Caco-2 (cell line): ENCODE data around the gene INPP5D. TPM values are rescaled to one million over a fixed set of nuclear protein-coding genes. Genes with fewer than 3 reads are reported as not detected.

ENCODE experiments used
- BruUV-seq: library from RNA; stranded (reverse); fragments of 400-500 nt; replicated peaks from 2 replicates; lab custom pipeline; 2021; lab: Mats Ljungman, UMichigan
- CTCF ChIA-PET: fragments of 300-600 bp; sonication (Branson Sonifier 250); formaldehyde crosslinking; loops from one replicate; lab custom pipeline; 2022; ENCODE audit warnings: antibody characterized with exemption; lab: Charles Lee
- POLR2A ChIA-PET: fragments of 300-600 bp; sonication (Branson Sonifier 250); formaldehyde crosslinking; loops from one replicate; lab custom pipeline; 2022; ENCODE audit warnings: antibody characterized with exemption; lab: Charles Lee
- DNase-seq, 2 experiments: peaks; one replicate each; pipeline versions ENCODE4 v3.0.0 to v3.0.0-alpha.2; 2020 to 2022
- H3K27me3 ChIP-seq: replicated peaks from 2 replicates; pipeline ENCODE4 v1.6.0; 2011; ENCODE audit warnings: low read length; ENCODE audit not compliant: control insufficient read depth, insufficient read depth
- H3K36me3 ChIP-seq: 2 replicates; pipeline ENCODE4 v1.5.1; 2011; ENCODE audit warnings: low read length; ENCODE audit not compliant: control insufficient read depth, insufficient read depth
- H3K4me1 ChIP-seq: fragments of 250-450 bp; sonication (Bioruptor Pico); 2 replicates; pipeline ENCODE4 v1.5.1; 2020; ENCODE audit warnings: mild to moderate bottlenecking
- H3K4me3 ChIP-seq: 2 replicates; pipeline ENCODE4 v1.5.1; 2011; ENCODE audit warnings: low read depth, mild to moderate bottlenecking, control low read depth, low read length
- H3K9me3 ChIP-seq: fragments of 250-450 bp; sonication (Bioruptor Pico); 2 replicates; pipeline ENCODE4 v1.5.1; 2020; ENCODE audit warnings: mild to moderate bottlenecking, moderate library complexity
- H3K27ac Mint-ChIP-seq: one replicate; pipeline ENCODE4 v1.8.0; 2022; ENCODE audit warnings: mixed read lengths; ENCODE audit not compliant: unreplicated experiment
- H3K27me3 Mint-ChIP-seq: one replicate; pipeline ENCODE4 v1.8.0; 2022; ENCODE audit warnings: mixed read lengths; ENCODE audit not compliant: insufficient read depth, unreplicated experiment
- H3K36me3 Mint-ChIP-seq: one replicate; pipeline ENCODE4 v1.8.0; 2022; ENCODE audit warnings: mild to moderate bottlenecking, mixed read lengths; ENCODE audit not compliant: insufficient read depth, unreplicated experiment
- H3K4me1 Mint-ChIP-seq: one replicate; pipeline ENCODE4 v1.8.0; 2022; ENCODE audit warnings: low read depth, mixed read lengths; ENCODE audit not compliant: unreplicated experiment
- H3K4me3 Mint-ChIP-seq: one replicate; pipeline ENCODE4 v1.8.0; 2022; ENCODE audit warnings: mild to moderate bottlenecking, moderate library complexity, mixed read lengths; ENCODE audit not compliant: unreplicated experiment
- H3K9me3 Mint-ChIP-seq: one replicate; pipeline ENCODE4 v1.8.0; 2022; ENCODE audit warnings: mixed read lengths; ENCODE audit not compliant: unreplicated experiment
- CTCF ChIP-seq, 2 experiments: fragments of 200-600 bp in 1 of 2; IDR thresholded peaks; 1 replicate in 1 of 2; 2 replicates in 1 of 2; pipeline versions ENCODE4 v1.5.1 to v1.8.0; 2011 to 2022; ENCODE audit warnings: antibody characterized with exemption in 1 of 2, control low read depth in 1 of 2, inconsistent platforms in 1 of 2, low read depth in 1 of 2, low read length in 1 of 2, mild to moderate bottlenecking in 1 of 2, moderate library complexity in 1 of 2; ENCODE audit not compliant: insufficient read depth in 1 of 2, severe bottlenecking in 1 of 2, unreplicated experiment in 1 of 2
- intact Hi-C: fragments of 100-400 bp; cut with micrococcal nuclease; formaldehyde crosslinking; loops from one replicate; pipeline ENCODE4 v1.10.0; 2022; ENCODE audit not compliant: unreplicated experiment
- total RNA-seq: library from RNA; stranded (reverse); gene quantifications from 2 replicates; pipeline ENCODE4 v1.2.3, GENCODE V29; 2022

Gene INPP5D
- total RNA-seq, 1 experiment from 2014 or later: not detected

GRCh38 chr2:233161730-233162129 lies 101.6 kb downstream of the INPP5D start:
- Histone ChIP-seq H3K4me3 (no peak overlapping the region), H3K9me3 (no peaks in the 10 kb centered on the region), H3K36me3 (no peaks in the 10 kb centered on the region), H3K4me1 (no peaks in the 10 kb centered on the region), H3K27me3 (no peaks in the 10 kb centered on the region)
- POLR2A ChIA-PET: no interaction called here
- Mint-ChIP-seq H3K4me1 (no peaks in the 10 kb centered on the region), H3K27ac (no peak overlapping the region), H3K36me3 (no peaks in the 10 kb centered on the region), H3K4me3 (no peak overlapping the region), H3K27me3 (peaks cover 3% of the 10 kb centered on the region), H3K9me3 (no peaks in the 10 kb centered on the region)
- CTCF ChIA-PET: no interaction called here
- DNase-seq: no peak
- intact Hi-C loops: no loop called here
- TF ChIP-seq CTCF (IDR thresholded peaks at IDR 0.05; ENCODE audit: insufficient read depth in 1 of 2, low read depth in 1 of 2, low read length in 1 of 2, severe bottlenecking in 1 of 2, unreplicated experiment in 1 of 2): no peak
- BruUV-seq: no TSS peak

- no peak for DNase-seq
- no TSS peak for BruUV-seq
- H3K27ac Mint-ChIP-seq: no peak overlapping the region
- H3K4me1 ChIP-seq: no peaks in the 10 kb centered on the region
- H3K9me3 Mint-ChIP-seq: no peaks in the 10 kb centered on the region
- no peaks in the 10 kb centered on the region for H3K36me3 ChIP-seq
- no peaks in the 10 kb centered on the region for H3K27me3 ChIP-seq
- CTCF ChIA-PET: no interaction called here
- no peak for TF ChIP-seq CTCF (IDR thresholded peaks at IDR 0.05; ENCODE audit: insufficient read depth in 1 of 2, low read depth in 1 of 2, low read length in 1 of 2, severe bottlenecking in 1 of 2, unreplicated experiment in 1 of 2)
- H3K4me3 ChIP-seq: no peak overlapping the region
- H3K4me1 Mint-ChIP-seq: no peaks in the 10 kb centered on the region
- H3K27me3 Mint-ChIP-seq: no peaks in the 10 kb centered on the region
- POLR2A ChIA-PET: no interaction called here
- intact Hi-C loops: no loop called here
- H3K9me3 ChIP-seq: no peaks in the 10 kb centered on the region
- no peak overlapping the region for H3K4me3 Mint-ChIP-seq
- H3K36me3 Mint-ChIP-seq: no peaks in the 10 kb centered on the region
These were observed 102.6 kb downstream of the INPP5D start for GRCh38 chr2:233162770-233163169.

DNA sequence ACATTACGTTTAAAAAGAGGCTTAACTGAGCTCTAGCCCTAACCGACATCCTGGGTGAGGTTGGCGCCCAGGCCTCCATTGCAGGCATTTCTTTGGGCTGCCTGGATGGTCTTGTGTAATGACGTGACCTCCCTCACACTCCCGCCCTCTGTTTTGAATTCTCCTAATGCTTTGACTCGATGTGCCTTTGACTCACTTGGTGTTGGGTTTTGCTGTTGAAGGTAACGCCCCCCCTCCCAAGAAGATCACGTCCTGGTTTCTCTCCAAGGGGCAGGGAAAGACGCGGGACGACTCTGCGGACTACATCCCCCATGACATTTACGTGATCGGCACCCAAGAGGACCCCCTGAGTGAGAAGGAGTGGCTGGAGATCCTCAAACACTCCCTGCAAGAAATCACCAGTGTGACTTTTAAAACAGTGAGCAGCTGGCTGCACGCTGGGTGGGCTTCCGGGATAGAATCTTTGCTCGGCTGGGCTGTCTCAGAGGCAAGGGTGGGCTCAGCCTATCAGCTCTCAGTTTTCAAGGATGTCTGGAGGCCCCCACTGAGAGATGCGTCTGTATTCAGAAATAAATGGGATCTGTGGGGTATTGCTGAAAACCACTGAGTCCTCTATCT lies 103.5 kb downstream of the INPP5D start:
- Mint-ChIP-seq H3K4me3 (no peak overlapping the region), H3K4me1 (no peaks in the 10 kb centered on the region), H3K27ac (no peak overlapping the region), H3K27me3 (no peaks in the 10 kb centered on the region), H3K9me3 (no peaks in the 10 kb centered on the region), H3K36me3 (no peaks in the 10 kb centered on the region)
- no peaks in the 10 kb centered on the region for H3K36me3 ChIP-seq
- CTCF ChIA-PET: no interaction called here
- no peaks in the 10 kb centered on the region for H3K4me1 ChIP-seq
- POLR2A ChIA-PET: no interaction called here
- no TSS peak for BruUV-seq
- intact Hi-C loops: no loop called here
- no peak for DNase-seq
- H3K9me3 ChIP-seq: no peaks in the 10 kb centered on the region
- no peak for TF ChIP-seq CTCF (IDR thresholded peaks at IDR 0.05; ENCODE audit: insufficient read depth in 1 of 2, low read depth in 1 of 2, low read length in 1 of 2, severe bottlenecking in 1 of 2, unreplicated experiment in 1 of 2)
- no peak overlapping the region for H3K4me3 ChIP-seq
- H3K27me3 ChIP-seq: no peaks in the 10 kb centered on the region
